ENCODE measurements around the gene LARGE1. TPM values are rescaled to one million over a fixed set of nuclear protein-coding genes. Genes with fewer than 3 reads are reported as not detected.

LARGE1 gene
- total and polyA plus RNA-seq, 2 of the 13 experiments (the other 11 are each of a cell fraction or from before 2014, with no cell fraction given): 8.4 to 11.0 TPM

GRCh38 chr22:33272180-33272579 lies 648.1 kb downstream of the LARGE1 start (continued):
- peak; percentile 35; the same call in 1 of the 2 replicates for TF ChIP-seq IRF2 (CRISPR knock-in tag; IDR thresholded peaks at IDR 0.05)
- TF ChIP-seq ZBTB34 (CRISPR knock-in tag; IDR thresholded peaks at IDR 0.05): no peak
- TF ChIP-seq BCL6 (CRISPR knock-in tag; IDR thresholded peaks at IDR 0.05): peak; percentile 87
- TF ChIP-seq YEATS2 (CRISPR knock-in tag; IDR thresholded peaks at IDR 0.05; ENCODE audit: borderline replicate concordance): no peak
- TF ChIP-seq PREB (CRISPR knock-in tag; IDR thresholded peaks at IDR 0.05): no peak
- no peak for TF ChIP-seq ZBTB44 (CRISPR knock-in tag; IDR thresholded peaks at IDR 0.05)
- no peak for TF ChIP-seq DMTF1 (CRISPR knock-in tag; IDR thresholded peaks at IDR 0.05)
- TF ChIP-seq BRF2 (CRISPR knock-in tag; IDR thresholded peaks at IDR 0.05): no peak
- no peak for TF ChIP-seq NRL (CRISPR knock-in tag; IDR thresholded peaks at IDR 0.05; ENCODE audit: borderline replicate concordance)
- TF ChIP-seq PHF8 (CRISPR knock-in tag; IDR thresholded peaks at IDR 0.05): no peak
- peak; percentile 60; the same call in 1 of the 2 replicates for TF ChIP-seq SRF (IDR thresholded peaks at IDR 0.05; ENCODE audit: low read depth, low read length)
- no peak for TF ChIP-seq ZXDC (CRISPR knock-in tag; IDR thresholded peaks at IDR 0.05)
- TF ChIP-seq PRDM4 (CRISPR knock-in tag; IDR thresholded peaks at IDR 0.05; ENCODE audit: borderline replicate concordance): no peak
- no peak for TF ChIP-seq JUNB (CRISPR knock-in tag; IDR thresholded peaks at IDR 0.05; ENCODE audit: borderline replicate concordance)
- peak; percentile 47 for TF ChIP-seq RARA (CRISPR knock-in tag; IDR thresholded peaks at IDR 0.05)
- no peak for TF ChIP-seq KDM5A (IDR thresholded peaks at IDR 0.05; ENCODE audit: borderline replicate concordance, low read length)
- TF ChIP-seq ZNF878 (CRISPR knock-in tag; IDR thresholded peaks at IDR 0.05): no peak
